Measurements from ENCODE around the gene MEGF11.

GRCh38 chr15:65922621-65923020 is 330.9 kb downstream of the MEGF11 start:
- TF ChIP-seq CTCF (conservative IDR thresholded peaks at IDR 0.05 in 1 of 2, IDR thresholded peaks at IDR 0.05 in 1 of 2; ENCODE audit: low read depth in 1 of 2, low read length in 2 of 2) (no peak), EZH2 (IDR thresholded peaks at IDR 0.05; ENCODE audit: low read length, missing control alignments) (no peak)
